SK-N-SH treated with all-trans-retinoic acid at 6 μM for 48 hours (cell line): ENCODE measurements around the gene RASGEF1C.

ENCODE experiments used
- CSDC2 ChIP-seq: fragments of 250-450 bp; sonication (Bioruptor Pico); IDR thresholded peaks from 2 replicates; pipeline ENCODE4 v1.5.0; 2020; ENCODE audit warnings: mild to moderate bottlenecking, moderate library complexity
- ESRRG ChIP-seq: fragments of 250-450 bp; sonication (Bioruptor Pico); IDR thresholded peaks from 2 replicates; pipeline ENCODE4 v1.6.1; 2021; ENCODE audit warnings: mild to moderate bottlenecking
- PPARA ChIP-seq: fragments of 250-450 bp; sonication (Bioruptor Pico); IDR thresholded peaks from 2 replicates; pipeline ENCODE4 v1.5.0; 2020; ENCODE audit warnings: mild to moderate bottlenecking, borderline replicate concordance
- TCF4 ChIP-seq: fragments of 250-450 bp; sonication (Bioruptor Pico); IDR thresholded peaks from 2 replicates; pipeline ENCODE4 v1.8.0; 2021; ENCODE audit warnings: mild to moderate bottlenecking, moderate library complexity, borderline replicate concordance
- ZFP3 ChIP-seq: fragments of 250-450 bp; sonication (Bioruptor Pico); IDR thresholded peaks from 2 replicates; pipeline ENCODE4 v1.5.0; 2020; ENCODE audit warnings: mild to moderate bottlenecking, moderate library complexity
- ZNF8 ChIP-seq: fragments of 450-650 bp; formaldehyde crosslinking; IDR thresholded peaks from 2 replicates; pipeline ENCODE4 v1.5.0; 2020; ENCODE audit warnings: mild to moderate bottlenecking, moderate library complexity
- TF ChIP-seq, protein P1 (sequence below): fragments of 250-450 bp; sonication (Bioruptor Pico); IDR thresholded peaks from 2 replicates; pipeline ENCODE4 v1.5.1; 2020; ENCODE audit warnings: low read depth, mild to moderate bottlenecking, moderate library complexity
- TF ChIP-seq, protein P2 (sequence below): fragments of 250-450 bp; sonication (Bioruptor Pico); IDR thresholded peaks from 2 replicates; pipeline ENCODE4 v1.8.0; 2021; ENCODE audit warnings: low read depth, mild to moderate bottlenecking, moderate library complexity, borderline replicate concordance

DNA sequence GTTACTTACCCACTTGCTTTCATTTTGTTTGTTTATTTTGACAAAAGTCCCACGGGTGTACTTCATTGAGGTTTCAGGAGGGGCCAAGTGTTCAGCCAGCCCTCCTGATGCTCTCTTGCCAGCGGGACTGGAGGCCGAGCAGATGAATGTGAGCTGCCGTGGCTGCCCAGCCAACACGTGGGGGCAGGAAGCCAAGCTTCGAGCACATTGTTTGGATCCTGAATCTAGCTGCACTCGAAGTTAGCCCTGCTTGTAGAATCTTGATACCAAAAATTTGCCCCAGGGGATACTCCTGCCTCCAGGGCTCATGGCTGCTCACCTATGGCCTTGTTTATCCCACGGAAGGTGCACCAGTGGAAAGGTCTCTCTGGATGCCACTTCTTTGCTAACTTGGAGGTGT lies 49.3 kb downstream of the RASGEF1C start:
- TF ChIP-seq CSDC2 (CRISPR knock-in tag) (no peak), PPARA (CRISPR knock-in tag) (no peak), ZFP3 (CRISPR knock-in tag) (no peak), ESRRG (CRISPR knock-in tag) (no peak), TCF4 (no peak), ZNF8 (no peak)
- TF ChIP-seq, protein P1, sequence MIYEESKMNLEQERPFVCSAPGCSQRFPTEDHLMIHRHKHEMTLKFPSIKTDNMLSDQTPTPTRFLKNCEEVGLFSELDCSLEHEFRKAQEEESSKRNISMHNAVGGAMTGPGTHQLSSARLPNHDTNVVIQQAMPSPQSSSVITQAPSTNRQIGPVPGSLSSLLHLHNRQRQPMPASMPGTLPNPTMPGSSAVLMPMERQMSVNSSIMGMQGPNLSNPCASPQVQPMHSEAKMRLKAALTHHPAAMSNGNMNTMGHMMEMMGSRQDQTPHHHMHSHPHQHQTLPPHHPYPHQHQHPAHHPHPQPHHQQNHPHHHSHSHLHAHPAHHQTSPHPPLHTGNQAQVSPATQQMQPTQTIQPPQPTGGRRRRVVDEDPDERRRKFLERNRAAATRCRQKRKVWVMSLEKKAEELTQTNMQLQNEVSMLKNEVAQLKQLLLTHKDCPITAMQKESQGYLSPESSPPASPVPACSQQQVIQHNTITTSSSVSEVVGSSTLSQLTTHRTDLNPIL (CRISPR knock-in tag), result no peak
- TF ChIP-seq, protein P2, sequence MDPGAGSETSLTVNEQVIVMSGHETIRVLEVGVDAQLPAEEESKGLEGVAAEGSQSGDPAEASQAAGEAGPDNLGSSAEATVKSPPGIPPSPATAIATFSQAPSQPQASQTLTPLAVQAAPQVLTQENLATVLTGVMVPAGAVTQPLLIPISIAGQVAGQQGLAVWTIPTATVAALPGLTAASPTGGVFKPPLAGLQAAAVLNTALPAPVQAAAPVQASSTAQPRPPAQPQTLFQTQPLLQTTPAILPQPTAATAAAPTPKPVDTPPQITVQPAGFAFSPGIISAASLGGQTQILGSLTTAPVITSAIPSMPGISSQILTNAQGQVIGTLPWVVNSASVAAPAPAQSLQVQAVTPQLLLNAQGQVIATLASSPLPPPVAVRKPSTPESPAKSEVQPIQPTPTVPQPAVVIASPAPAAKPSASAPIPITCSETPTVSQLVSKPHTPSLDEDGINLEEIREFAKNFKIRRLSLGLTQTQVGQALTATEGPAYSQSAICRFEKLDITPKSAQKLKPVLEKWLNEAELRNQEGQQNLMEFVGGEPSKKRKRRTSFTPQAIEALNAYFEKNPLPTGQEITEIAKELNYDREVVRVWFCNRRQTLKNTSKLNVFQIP (CRISPR knock-in tag), result no peak
